GM12892 (cell line): ENCODE results near the gene SNAP47.

Source experiments
- POLR2A ChIP-seq: IDR thresholded peaks from 2 replicates; pipeline ENCODE4 v1.6.1; 2011; ENCODE audit warnings: low read depth, low read length, control low read depth
- TAF1 ChIP-seq: IDR thresholded peaks from 2 replicates; pipeline ENCODE4 v1.6.1; 2011; ENCODE audit warnings: low read depth, mild to moderate bottlenecking, control low read depth, low read length, borderline replicate concordance

DNA sequence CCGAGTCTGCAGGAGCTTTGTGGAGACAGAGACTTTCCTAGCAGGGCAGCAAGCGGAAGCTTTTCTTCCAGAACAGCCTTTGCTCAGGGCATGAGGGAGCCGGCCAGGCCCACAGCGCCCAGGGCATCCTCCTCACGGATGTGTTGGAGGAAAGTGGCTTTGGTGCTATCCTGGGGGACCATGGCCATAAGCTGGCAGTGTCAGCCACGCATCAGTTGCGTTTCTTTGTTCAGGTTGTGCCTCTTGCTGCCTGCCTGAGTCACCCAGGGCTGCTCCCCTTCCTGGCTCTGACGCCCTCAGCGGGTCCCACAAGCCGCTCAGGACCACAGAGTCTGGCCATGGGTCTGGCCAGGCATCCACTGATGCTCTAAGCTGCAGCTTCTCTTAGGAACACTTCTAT is 40.6 kb downstream of the SNAP47 start:
- no peak for TF ChIP-seq POLR2A
- TF ChIP-seq TAF1, result no peak
